T47D (cell line): Measurements from ENCODE around the gene SP100.

ENCODE experiments used
- DNase-seq, 2 experiments: peaks; one replicate each; pipeline versions ENCODE4 v3.0.0 to v3.0.0-alpha.2; 2011 to 2012; ENCODE audit warnings: low read depth in 1 of 2, low spot score in 1 of 2
- JUND ChIP-seq: IDR thresholded peaks from 2 replicates; pipeline ENCODE4 v1.6.1; 2012; ENCODE audit warnings: low read depth
- in situ Hi-C: cut with HindIII; loops from 2 replicates; pipeline ENCODE4 v1.10.0; 2016; ENCODE audit warnings: low sequenced_read_pairs, low pct_unique_long_range_greater_than_20kb

SP100 gene

DNA sequence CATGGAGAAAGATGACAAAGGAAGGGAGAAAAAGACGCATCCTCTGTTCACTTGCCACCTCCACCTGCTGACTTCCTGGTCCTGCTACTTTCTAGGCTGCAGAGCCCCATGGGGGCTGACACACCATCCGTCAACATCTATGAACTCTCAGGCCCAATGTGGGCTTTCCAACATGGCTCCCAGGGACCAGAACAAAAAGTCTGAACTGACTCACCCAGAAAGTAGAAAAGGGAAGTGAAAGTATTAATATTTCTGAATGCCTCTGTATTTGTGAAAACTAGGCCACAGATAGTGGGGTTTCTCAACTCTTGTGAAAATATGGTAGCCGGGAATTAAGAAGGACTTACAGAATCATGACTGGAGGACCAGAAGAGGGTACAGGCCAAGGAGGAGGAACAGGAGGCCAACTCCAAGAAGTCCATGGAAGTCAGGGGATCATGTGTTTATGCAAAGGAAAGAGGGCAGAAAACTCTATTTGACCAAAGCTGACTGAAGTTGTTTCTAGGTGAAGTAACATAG is 173.6 kb downstream of the SP100 start:
- DNase-seq = no peak
- no peak for TF ChIP-seq JUND
- in situ Hi-C loops = no loop called here

DNA sequence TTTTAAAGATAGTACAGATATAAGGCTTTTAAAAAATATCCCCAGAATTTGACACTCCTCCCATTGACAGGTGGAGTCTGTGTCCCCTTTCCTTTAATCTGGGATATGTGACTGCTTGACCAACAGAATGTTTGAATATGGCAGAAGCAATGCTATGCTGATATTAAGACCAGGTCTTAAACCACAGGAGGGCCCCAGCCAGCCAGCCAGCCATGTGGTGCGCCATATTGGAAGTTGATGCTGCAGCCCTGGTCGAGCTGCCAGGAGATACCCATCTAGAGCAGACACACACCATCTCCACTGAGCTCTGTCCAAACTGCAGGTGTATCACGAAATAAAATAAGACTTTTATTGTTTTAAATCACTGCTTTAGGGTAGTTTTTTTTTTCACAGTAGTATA is 174.3 kb downstream of the SP100 start:
- no peak for TF ChIP-seq JUND

DNA sequence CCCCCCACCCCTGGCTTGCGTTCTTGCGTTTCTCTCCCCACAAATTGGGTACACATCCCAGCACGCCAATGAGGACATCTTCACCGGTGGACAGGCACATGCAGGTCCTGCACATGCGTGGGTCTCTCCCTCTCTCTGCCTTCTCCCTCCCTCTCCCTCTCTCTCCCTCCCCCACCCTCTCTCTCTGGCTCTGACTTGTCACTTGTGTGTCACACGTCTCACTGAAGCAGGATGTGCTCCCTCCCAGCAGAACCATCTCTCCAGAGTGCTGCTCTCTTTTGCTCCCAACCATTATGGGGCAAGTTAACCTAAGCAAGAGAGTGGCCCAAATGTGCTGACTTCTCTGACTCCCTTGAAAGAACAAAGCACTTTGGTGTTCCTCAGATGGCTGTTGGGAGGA is 175.8 kb downstream of the SP100 start:
- no peak for DNase-seq
- in situ Hi-C loops = no loop called here

More for the DNA sequence above, 174.3 kb downstream of the SP100 start:
- in situ Hi-C loops = no loop called here
- no peak for DNase-seq

GRCh38 chr2:230592775-230593174 is 176.8 kb downstream of the SP100 start:
- in situ Hi-C loops = no loop called here

More for the DNA sequence above, 175.8 kb downstream of the SP100 start:
- TF ChIP-seq JUND = no peak

More at GRCh38 chr2:230592775-230593174, 176.8 kb downstream of the SP100 start:
- TF ChIP-seq JUND = no peak
- no peak for DNase-seq
